ENCODE measurements around the gene DTD2.
"Not testable (repeated sequence)": the region's sequence is repeated elsewhere in the genome, so short reads cannot be mapped to it uniquely, and the experiment has no call there.

DTD2 gene

DNA sequence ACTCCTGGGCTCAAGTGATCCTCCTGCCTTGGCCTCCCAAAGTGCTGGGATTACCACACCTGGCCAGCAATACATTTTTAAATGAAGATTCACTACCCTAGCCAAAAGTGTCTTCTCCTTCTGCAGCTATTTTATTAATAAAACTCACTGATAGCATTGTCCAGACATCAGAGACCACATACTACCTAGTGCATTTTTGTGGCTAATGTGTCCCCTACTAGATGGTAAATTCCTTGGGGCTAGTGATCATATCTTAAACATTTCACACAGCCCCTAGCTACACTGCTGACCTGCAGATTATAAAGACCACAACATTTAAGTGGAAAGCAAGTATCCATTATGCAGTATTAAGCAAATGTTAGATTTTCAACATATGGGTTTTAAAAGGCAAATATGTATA lies 17.0 kb downstream of the DTD2 start:
- no peak overlapping the region for H3K27ac ChIP-seq
- TF ChIP-seq, protein P1, sequence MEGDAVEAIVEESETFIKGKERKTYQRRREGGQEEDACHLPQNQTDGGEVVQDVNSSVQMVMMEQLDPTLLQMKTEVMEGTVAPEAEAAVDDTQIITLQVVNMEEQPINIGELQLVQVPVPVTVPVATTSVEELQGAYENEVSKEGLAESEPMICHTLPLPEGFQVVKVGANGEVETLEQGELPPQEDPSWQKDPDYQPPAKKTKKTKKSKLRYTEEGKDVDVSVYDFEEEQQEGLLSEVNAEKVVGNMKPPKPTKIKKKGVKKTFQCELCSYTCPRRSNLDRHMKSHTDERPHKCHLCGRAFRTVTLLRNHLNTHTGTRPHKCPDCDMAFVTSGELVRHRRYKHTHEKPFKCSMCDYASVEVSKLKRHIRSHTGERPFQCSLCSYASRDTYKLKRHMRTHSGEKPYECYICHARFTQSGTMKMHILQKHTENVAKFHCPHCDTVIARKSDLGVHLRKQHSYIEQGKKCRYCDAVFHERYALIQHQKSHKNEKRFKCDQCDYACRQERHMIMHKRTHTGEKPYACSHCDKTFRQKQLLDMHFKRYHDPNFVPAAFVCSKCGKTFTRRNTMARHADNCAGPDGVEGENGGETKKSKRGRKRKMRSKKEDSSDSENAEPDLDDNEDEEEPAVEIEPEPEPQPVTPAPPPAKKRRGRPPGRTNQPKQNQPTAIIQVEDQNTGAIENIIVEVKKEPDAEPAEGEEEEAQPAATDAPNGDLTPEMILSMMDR (conservative IDR thresholded peaks at IDR 0.05), result no peak

DNA sequence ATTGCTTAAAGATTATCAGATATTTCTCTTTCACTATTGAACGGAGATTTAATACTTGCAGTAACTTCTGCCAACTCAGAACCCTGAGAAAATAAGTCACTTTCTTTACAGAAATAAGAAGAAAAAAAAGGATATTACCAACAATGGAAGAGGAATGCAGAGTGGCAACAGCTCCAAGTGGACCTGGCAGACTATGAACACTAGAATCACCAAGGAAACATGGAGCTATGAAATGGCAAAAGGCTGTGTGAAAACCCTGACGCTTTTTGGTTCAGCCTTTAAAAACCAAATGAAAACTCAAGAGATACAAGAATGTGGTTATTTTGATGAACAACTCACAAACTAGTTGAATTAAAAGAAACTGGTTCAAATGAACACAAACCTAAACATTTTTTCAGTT lies 17.7 kb downstream of the DTD2 start:
- no peak overlapping the region for H3K27ac ChIP-seq
- TF ChIP-seq, protein P1 (conservative IDR thresholded peaks at IDR 0.05), result no peak

DNA sequence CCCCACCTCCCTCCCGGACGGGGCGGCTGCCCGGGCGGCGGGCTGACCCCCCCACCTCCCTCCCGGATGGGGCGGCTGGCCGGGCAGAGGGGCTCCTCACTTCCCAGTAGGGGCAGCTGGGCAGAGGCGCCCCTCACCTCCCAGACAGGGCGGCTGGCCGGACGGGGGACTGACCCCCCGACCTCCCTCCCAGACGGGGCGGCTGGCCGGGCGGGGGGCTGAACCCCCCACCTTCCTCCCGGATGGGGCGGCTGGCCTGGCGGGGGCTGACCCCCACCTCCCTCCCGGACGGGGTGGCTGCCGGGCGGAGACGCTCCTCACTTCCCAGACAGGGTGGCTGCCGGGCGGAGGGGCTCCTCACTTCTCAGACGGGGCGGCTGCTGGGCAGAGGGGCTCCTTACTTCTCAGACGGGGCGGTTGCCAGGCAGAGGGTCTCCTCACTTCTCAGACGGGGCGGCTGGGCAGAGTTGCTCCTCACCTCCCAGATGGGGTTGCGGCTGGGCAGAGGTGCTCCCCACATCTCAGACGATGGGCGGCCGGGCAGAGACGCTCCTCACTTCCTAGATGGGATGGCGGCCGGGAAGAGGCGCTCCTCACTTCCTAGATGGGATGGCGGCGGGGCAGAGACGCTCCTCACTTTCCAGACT lies 20.1 kb downstream of the DTD2 start:
- not testable (repeated sequence) for H3K27ac ChIP-seq

DNA sequence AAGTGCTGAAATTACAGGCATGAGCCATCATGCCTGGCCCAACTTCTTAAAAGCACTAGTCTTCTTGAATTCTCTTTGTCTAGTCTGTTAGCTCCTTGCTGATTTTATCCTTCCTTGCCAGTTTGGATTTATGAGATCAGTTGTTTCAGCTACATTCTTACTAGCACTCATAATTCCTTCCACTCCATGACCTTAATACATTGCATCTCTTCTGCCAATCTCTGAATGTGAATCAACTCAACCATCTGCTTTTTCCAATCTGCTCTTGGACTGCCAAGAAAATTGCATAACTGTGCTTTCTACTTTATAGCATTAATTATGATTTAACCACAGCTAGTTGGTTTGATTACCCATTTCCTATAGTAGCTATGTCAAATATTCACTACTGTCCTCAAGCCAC lies 22.0 kb downstream of the DTD2 start:
- TF ChIP-seq, protein P1 (conservative IDR thresholded peaks at IDR 0.05), result no peak
- H3K27ac ChIP-seq, result no peak overlapping the region

DNA sequence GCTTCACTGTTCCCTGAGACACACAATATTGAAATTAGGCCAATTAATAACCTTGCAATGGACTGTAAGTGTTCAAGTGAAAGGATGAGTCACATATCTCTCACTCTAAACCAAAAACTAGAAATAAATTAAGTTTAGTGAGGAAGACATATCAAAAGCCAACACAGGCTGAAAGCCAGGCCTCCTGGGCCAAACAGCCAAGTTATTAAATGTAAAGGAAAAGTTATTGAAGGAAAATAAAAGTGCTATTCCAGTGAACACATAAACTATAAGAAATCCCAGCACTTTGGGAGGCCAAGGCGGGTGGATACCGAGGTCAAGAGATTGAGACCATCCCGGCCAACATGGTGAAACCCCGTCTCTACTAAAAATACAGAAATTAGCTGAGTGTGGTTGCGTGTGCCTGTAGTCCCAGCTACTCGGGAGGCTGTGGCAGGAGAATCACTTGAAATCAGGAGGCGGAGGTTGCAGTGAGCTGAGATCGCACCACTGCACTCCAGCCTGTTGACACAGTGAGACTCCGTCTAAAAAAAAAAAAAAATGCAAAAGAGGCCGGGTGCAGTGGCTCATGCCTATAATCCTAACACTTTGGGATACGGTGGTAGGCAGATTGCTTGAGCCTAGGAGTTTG lies 26.6 kb downstream of the DTD2 start:
- TF ChIP-seq, protein P1 (conservative IDR thresholded peaks at IDR 0.05), result no peak
- H3K27ac ChIP-seq, result no peak overlapping the region

DNA sequence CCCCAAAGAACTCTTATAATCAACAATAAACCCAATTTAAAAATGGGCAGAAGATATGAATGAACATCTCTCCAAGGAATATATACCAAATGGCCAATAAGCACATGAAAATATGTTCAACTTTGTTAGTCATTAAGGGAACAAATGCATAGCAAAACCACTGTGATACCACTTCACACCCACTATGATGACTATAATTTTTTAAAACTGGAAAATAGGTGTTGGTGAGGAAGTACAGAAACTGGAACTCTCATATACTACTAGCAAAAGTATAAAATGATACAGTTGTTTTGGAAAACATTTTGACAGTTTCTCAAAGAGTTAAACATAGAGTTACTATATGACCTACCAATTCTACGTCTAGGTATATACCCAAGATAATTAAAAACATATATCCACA lies 27.5 kb downstream of the DTD2 start:
- no peak overlapping the region for H3K27ac ChIP-seq
- TF ChIP-seq, protein P1 (conservative IDR thresholded peaks at IDR 0.05), result no peak

DNA sequence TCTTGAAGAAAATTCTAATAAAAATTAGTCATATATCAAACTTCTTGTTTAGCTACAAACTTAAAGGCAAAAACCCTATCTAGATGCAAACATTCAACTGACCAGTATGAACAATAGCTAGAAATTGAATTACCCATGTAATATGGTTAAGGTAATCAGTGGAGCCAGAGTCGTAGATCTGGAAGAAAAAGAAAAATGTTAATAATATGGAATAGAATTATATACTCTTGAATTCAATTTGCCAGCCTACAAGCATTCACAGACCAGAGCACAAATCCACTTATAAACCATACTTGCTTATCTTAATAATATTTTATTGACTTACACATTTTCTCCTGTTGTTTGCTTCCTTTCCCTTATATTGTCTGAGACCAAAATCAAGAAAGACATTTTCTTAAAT lies 29.3 kb downstream of the DTD2 start:
- no peak overlapping the region for H3K27ac ChIP-seq
- TF ChIP-seq, protein P1 (conservative IDR thresholded peaks at IDR 0.05), result no peak

DNA sequence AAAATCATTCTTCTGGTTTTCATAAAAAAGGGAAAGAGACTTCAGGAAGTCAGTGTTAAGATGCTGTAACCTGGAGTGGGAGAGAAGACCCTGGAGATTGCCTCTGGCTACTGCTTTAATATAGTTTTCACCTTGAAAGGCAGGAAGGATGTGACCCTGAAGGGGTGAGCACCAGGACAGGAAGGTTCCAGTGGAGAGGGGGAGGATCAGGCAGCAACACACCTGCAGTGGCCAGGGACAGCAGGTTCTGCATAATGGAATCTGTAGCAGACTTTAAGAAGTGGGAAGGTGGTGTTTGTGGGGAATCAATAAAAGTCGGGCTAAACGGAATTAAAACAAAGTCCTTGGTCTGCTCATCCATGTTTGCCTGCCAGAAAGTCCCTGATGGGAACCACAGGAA lies 30.6 kb downstream of the DTD2 start:
- TF ChIP-seq, protein P1 (conservative IDR thresholded peaks at IDR 0.05), result no peak

More for the DNA sequence above, 30.6 kb downstream of the DTD2 start:
- no peak overlapping the region for H3K27ac ChIP-seq

All from VCaP (cell line).